Cortex of kidney (tissue), 1 donor: ENCODE data around the gene NCOA1.
A peak's percentile ranks its signal among the peaks of the same experiment; 100 is the strongest.
"Not testable (repeated sequence)": the region's sequence is repeated elsewhere in the genome, so short reads cannot be mapped to it uniquely, and the experiment has no call there.

ENCODE experiments used
- DNase-seq: peaks from one replicate; lab custom pipeline; 2025; lab: John Stamatoyannopoulos, UW

NCOA1 gene

GRCh38 chr2:24792542-24792873 lies 301.5 kb downstream of the NCOA1 start:
- no peak for DNase-seq

GRCh38 chr2:24792874-24793760 lies 302.1 kb downstream of the NCOA1 start, which contains the start of the genes CENPO and PTRHD1:
CENPO (plus strand) TSS chr2:24793425; CDS start chr2:24793920, 495 bp downstream.
PTRHD1 (minus strand) TSS chr2:24793391; CDS start chr2:24793377, 14 bp downstream.
- peak; percentile 71 for DNase-seq

- DNase-seq, result no peak
These were observed 302.8 kb downstream of the NCOA1 start for GRCh38 chr2:24793761-24794435.

GRCh38 chr2:24797644-24798043 lies 306.6 kb downstream of the NCOA1 start:
- no peak for DNase-seq

- not testable (repeated sequence) for DNase-seq
These were observed 309.4 kb downstream of the NCOA1 start for GRCh38 chr2:24800487-24800886.

GRCh38 chr2:24805811-24806660 lies 315.0 kb downstream of the NCOA1 start:
- not testable (repeated sequence) for DNase-seq

- DNase-seq, result no peak
These were observed 315.6 kb downstream of the NCOA1 start for GRCh38 chr2:24806661-24807036.

GRCh38 chr2:24809316-24810007 lies 318.4 kb downstream of the NCOA1 start:
- DNase-seq, result no peak

- DNase-seq, result no peak
These were observed 322.7 kb downstream of the NCOA1 start for GRCh38 chr2:24813691-24814137.

GRCh38 chr2:24814516-24814915 lies 323.5 kb downstream of the NCOA1 start:
- DNase-seq, result no peak

- DNase-seq, result no peak
These were observed 324.1 kb downstream of the NCOA1 start for GRCh38 chr2:24815171-24815570.

- no peak for DNase-seq
These were observed 325.4 kb downstream of the NCOA1 start for GRCh38 chr2:24816404-24816803.

GRCh38 chr2:24816884-24817283 lies 325.8 kb downstream of the NCOA1 start:
- no peak for DNase-seq

GRCh38 chr2:24818721-24819167 lies 327.7 kb downstream of the NCOA1 start:
- no peak for DNase-seq

- DNase-seq, result no peak
These were observed 328.6 kb downstream of the NCOA1 start for GRCh38 chr2:24819442-24820174.

GRCh38 chr2:24820175-24820513 lies 329.1 kb downstream of the NCOA1 start:
- DNase-seq, result no peak
